NCI-H2029 (cell line): ENCODE data around the gene PAQR9.
"Not testable (repeated sequence)": the region's sequence is repeated elsewhere in the genome, so short reads cannot be mapped to it uniquely, and the experiment has no call there.

Experiments used
- DNase-seq: peaks from one replicate; lab custom pipeline; 2025; lab: John Stamatoyannopoulos, UW

The PAQR9 gene

GRCh38 chr3:142963516-142964448 is at the start of gene PAQR9:
Gene PAQR9 (minus strand): TSS chr3:142963674. CDS start chr3:142963336, 338 bp downstream.
- DNase-seq, result no peak

DNA sequence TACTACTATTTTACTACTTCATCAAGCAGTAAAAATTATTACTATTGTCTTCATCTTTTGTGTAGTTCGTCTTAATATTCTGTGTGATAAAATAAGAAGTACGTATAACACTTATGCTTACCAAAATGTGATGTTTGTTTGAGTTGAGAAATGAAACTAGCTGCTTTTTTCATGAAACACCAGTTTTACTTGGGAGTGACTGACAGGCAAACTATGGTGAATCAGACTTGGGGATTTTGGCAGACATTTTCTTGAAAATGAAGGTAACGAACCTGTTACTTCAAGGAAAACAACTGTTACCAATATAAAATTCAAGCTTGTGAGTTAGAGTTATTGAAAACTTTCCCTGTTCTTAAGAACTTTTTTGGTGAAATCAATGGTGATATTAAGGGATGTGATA is 48.2 kb upstream of the PAQR9 start:
- no peak for DNase-seq

GRCh38 chr3:143010024-143010423 is 46.5 kb upstream of the PAQR9 start:
- DNase-seq, result no peak

DNA sequence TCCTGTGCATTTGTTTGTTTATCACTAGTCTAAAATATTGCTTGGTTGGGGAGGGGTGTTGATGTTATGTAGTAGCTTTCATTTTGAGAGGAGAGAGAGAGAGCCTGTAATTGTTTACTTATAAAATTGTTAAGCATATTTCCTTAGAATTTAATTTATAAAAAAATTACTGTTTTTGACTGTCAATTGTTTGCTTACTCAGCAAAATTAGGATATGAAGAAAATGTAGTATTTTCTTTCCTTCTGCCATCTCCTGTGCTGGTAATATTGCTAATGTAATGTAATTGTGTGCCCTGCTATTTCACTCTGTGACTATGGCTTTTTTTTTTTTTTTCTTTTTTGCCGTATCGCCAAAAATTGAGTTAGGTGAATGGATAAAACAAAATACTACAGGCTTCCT is 41.3 kb upstream of the PAQR9 start:
- DNase-seq, result no peak

- no peak for DNase-seq
Measured at GRCh38 chr3:143002727-143003126, 39.3 kb upstream of the PAQR9 start.

DNA sequence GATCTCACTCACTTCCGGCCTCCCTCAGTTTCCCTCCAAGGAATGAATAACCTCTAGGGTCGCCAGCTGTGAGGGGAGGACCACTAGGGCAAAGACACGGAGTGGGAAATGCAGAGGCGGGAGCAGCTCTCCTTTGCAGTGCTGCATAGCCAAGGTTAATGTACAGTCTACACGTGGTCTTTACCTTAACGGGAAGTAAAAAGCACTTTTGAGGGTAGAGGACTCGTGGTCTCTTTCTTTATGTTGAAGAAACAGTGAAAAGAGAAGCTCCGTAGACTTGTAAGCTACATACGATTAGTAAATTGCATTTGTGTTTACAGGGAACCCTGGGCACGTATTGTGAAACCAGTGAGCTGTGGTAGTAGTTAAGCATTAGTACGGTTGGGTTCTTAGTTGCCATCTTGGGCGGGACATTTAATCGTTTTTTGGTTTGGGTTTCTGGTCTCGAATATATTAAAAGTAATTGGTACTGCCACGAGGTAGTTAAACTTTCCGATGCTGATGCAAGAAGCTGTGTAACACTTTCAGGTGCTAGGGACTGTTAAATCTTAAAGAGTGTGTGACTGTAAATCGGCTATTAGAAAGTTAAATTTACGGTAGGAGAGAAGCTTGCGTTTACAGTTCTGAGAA is 38.7 kb upstream of the PAQR9 start:
- no peak for DNase-seq

GRCh38 chr3:143001369-143002082 is 38.1 kb upstream of the PAQR9 start, which contains the start of gene U2SURP:
Gene U2SURP (plus strand): TSS chr3:143001570. CDS start chr3:143001629, 59 bp downstream.
- DNase-seq, result peak; percentile 99

GRCh38 chr3:143001034-143001368 is 37.5 kb upstream of the PAQR9 start:
- DNase-seq, result peak; percentile 88

DNA sequence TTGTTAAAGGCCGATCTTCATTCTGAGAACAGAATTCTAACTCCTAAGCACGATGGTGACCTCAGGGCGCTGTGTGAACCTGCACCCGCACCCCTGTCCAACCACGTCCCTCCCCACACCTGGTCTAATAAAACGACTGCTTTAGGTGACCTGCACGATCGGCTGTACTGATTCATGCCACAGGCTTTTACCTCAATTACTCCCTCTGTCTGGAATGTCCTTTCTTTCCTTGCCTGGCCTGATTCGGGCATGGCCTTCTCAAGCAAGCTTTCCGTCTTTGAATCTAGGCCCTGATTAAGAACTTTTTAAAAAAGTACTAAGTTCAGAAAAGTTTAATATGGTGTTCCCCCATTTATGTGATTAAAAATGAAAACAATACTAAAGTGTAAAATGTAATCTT is 37.1 kb upstream of the PAQR9 start:
- no peak for DNase-seq

- no peak for DNase-seq
Measured at GRCh38 chr3:142999881-143000280, 36.4 kb upstream of the PAQR9 start.

- no peak for DNase-seq
Measured at GRCh38 chr3:142998439-142998838, 35.0 kb upstream of the PAQR9 start.

- DNase-seq, result no peak
Measured at GRCh38 chr3:142997330-142997729, 33.9 kb upstream of the PAQR9 start.

GRCh38 chr3:142993958-142994442 is 30.5 kb upstream of the PAQR9 start:
- DNase-seq, result peak; percentile 46

GRCh38 chr3:142992323-142992722 is 28.8 kb upstream of the PAQR9 start:
- no peak for DNase-seq

GRCh38 chr3:142990721-142991120 is 27.2 kb upstream of the PAQR9 start:
- DNase-seq, result no peak

- DNase-seq, result not testable (repeated sequence)
Measured at GRCh38 chr3:142988826-142989225, 25.4 kb upstream of the PAQR9 start.

DNA sequence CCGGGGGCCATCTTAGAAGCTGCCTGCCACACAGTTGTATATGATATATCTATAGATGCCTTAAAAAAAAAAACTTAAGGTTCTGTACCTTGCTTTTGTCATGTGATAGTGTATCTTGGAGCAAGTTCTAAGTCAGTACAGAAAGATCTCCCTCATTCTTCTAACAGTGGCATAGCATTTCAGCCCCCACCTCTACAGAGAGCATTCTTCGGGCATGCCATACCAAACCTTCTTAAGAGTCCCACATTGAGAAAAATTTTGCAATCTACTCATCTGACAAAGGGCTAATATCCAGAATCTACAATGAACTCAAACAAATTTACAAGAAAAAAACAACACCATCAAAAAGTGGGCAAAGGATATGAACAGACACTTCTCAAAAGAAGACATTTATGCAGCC is 24.7 kb upstream of the PAQR9 start:
- not testable (repeated sequence) for DNase-seq

DNA sequence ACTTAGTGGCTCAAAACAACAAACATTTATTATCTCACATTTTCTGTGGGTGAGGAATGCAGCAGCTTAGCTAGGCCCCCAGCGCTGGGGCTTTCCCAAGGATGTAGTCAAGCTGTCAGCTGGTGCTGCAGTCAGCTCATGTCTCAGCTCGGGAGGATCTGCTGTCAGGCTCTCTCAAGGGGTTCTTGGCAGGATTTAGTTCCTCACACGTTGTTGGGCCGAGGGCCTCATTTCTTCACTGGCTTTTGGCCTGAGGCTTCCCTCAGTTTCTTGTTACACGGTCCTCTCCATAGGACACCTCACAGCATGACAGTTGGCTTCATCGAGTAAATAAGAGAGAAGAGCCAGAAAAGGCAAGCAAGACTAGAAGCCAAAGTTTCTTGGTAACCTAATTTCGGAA is 24.2 kb upstream of the PAQR9 start:
- no peak for DNase-seq

DNA sequence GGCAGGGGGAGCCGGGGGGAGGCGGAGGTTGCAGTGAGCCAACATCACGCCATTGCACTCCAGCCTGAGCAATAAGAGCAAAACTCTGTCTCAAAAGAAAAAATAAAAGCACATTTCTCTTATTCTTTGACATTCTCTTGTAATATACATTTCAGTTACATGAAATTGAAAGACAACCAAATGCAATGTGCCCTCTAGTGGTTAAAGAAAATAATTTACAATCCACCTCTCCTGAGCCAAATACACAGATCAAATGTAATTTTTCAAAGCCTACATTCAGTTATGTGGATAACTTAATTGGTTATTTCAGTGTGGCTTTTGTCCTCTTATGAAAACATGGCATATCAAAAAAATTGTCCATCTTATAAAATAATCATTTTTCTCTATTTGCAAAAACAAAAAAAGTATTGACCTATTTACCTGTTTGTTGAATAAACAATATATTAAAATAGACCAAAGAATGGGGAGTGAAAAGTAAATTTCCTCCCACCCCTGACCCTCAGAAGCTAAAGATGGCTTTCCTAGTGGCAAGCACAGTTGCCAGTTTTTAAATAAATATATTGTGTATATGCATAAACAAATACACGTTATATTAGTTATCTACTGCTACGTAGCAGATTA is 23.7 kb upstream of the PAQR9 start:
- no peak for DNase-seq

DNA sequence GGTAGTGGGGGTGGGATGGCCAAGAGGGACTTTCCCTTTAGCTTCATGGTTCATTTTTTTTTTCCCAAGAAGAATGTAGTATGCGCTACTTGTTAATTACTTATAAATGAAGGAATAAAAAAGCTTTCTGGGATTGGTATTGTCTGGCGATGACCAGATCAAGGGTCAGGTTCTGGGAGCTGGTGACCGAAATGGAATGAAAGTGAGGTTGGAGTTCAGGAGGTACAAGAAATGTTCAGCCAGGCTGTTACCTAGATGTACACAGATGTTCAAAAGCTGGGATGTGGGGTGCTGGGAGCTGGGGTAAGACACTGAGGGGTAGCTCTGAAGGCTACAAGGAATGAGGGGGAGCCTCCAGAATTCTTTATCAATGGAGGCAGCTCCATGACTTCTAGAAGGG is 20.8 kb upstream of the PAQR9 start:
- no peak for DNase-seq

- no peak for DNase-seq
Measured at GRCh38 chr3:142983318-142983717, 19.8 kb upstream of the PAQR9 start.
